ENCODE data around the gene PRKCA. TPM values are rescaled to one million over a fixed set of nuclear protein-coding genes. Genes with fewer than 3 reads are reported as not detected.
"Not testable (repeated sequence)": the region's sequence is repeated elsewhere in the genome, so short reads cannot be mapped to it uniquely, and the experiment has no call there.

The PRKCA gene
- total RNA-seq, 1 donor from 2014 or later: 29.0 TPM

GRCh38 chr17:66399441-66399840 lies 97.0 kb downstream of the PRKCA start:
- no peak for ATAC-seq
- no peaks in the 10 kb centered on the region for H3K9me3 ChIP-seq
- H3K4me1 ChIP-seq: no peaks in the 10 kb centered on the region
- intact Hi-C loops (cut with DNase I): no loop called here
- no peak for TF ChIP-seq CTCF (IDR thresholded peaks at IDR 0.05)
- DNase-seq: no peak
- H3K27ac ChIP-seq: no peak overlapping the region
- no peaks in the 10 kb centered on the region for H3K36me3 ChIP-seq
- no peak overlapping the region for H3K4me3 ChIP-seq
- no peaks in the 10 kb centered on the region for H3K27me3 ChIP-seq (ENCODE audit: low read depth)

GRCh38 chr17:66400041-66400688 lies 97.8 kb downstream of the PRKCA start:
- H3K9me3 ChIP-seq; DNase-seq; H3K4me1 ChIP-seq; H3K27ac ChIP-seq; H3K36me3 ChIP-seq; ATAC-seq; intact Hi-C loops (cut with DNase I); H3K27me3 ChIP-seq (ENCODE audit: low read depth); H3K4me3 ChIP-seq: not testable (repeated sequence)

GRCh38 chr17:66400698-66401097 lies 98.3 kb downstream of the PRKCA start:
- Histone ChIP-seq H3K27ac (no peak overlapping the region), H3K4me3 (no peak overlapping the region), H3K9me3 (no peaks in the 10 kb centered on the region), H3K4me1 (peaks cover 8% of the 10 kb centered on the region), H3K27me3 (ENCODE audit: low read depth) (no peaks in the 10 kb centered on the region), H3K36me3 (no peaks in the 10 kb centered on the region)
- TF ChIP-seq CTCF (IDR thresholded peaks at IDR 0.05): no peak
- ATAC-seq (no peak), DNase-seq (no peak)
- intact Hi-C loops (cut with DNase I): no loop called here

GRCh38 chr17:66401364-66401763 lies 99.0 kb downstream of the PRKCA start:
- ATAC-seq (no peak), DNase-seq (no peak)
- intact Hi-C loops (cut with DNase I): no loop called here
- no peaks in the 10 kb centered on the region for H3K27me3 ChIP-seq (ENCODE audit: low read depth)
- no peak for TF ChIP-seq CTCF (IDR thresholded peaks at IDR 0.05)
- no peaks in the 10 kb centered on the region for H3K9me3 ChIP-seq
- no peaks in the 10 kb centered on the region for H3K36me3 ChIP-seq
- no peak overlapping the region for H3K4me3 ChIP-seq
- H3K4me1 ChIP-seq: peaks cover 14% of the 10 kb centered on the region
- no peak overlapping the region for H3K27ac ChIP-seq

GRCh38 chr17:66403846-66404556 lies 101.6 kb downstream of the PRKCA start:
- DNase-seq (no peak), ATAC-seq (no peak)
- no peaks in the 10 kb centered on the region for H3K36me3 ChIP-seq
- no peak overlapping the region for H3K4me3 ChIP-seq
- no peak for TF ChIP-seq CTCF (IDR thresholded peaks at IDR 0.05)
- intact Hi-C loops (cut with DNase I): no loop called here
- H3K27ac ChIP-seq: no peak overlapping the region
- no peaks in the 10 kb centered on the region for H3K9me3 ChIP-seq
- H3K27me3 ChIP-seq (ENCODE audit: low read depth): no peaks in the 10 kb centered on the region
- H3K4me1 ChIP-seq: peaks cover 14% of the 10 kb centered on the region
